ENCODE data around the gene MIF.
A peak's percentile ranks its signal among the peaks of the same experiment; 100 is the strongest.
"Not testable (repeated sequence)": the region's sequence is repeated elsewhere in the genome, so short reads cannot be mapped to it uniquely, and the experiment has no call there.

MIF gene

DNA sequence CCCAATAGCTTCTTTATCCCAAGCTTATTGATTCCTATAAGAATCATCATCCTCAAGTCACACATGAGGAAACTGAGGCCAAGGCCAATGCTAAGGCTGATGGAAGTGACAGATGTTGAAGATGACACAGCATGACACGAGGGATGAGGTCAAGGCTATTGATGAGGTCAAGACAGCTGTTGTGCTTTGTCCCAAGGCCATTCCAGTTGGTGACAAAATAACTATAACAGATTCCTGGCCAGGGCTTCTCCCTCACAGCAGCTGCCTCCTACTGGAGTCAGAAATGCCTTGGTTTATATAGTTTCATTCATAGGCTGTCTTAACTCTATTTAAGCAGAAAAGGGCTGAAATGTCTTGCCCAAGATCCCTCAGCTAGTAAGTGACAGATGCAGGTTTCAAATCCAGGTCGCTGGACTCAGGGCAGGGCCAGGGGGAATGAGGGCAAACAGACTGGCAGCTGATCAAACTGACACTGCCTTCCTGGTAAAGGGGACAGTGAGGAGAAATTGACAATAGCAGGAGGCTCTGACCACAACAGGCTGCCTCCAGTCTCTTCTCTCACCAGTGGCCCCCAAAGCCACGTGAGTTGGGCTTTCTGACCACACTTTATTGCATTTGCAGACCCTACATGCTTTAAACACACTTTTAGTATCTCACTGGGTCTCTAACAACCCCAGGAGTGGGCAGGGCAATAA is 16.5 kb downstream of the MIF start:
- Histone ChIP-seq H3K4me3 (ENCODE audit: low read length) (no peak overlapping the region), H3K27ac (ENCODE audit: low read depth, low read length) (no peak overlapping the region), H3K4me1 (ENCODE audit: control insufficient read depth, insufficient read depth, low read length) (peaks cover 5% of the 10 kb centered on the region), H3K36me3 (ENCODE audit: control insufficient read depth, insufficient read depth, low read length) (no peaks in the 10 kb centered on the region), H3K9ac (ENCODE audit: low read length) (no peak overlapping the region), H3K27me3 (ENCODE audit: control insufficient read depth, insufficient read depth, low read length) (no peaks in the 10 kb centered on the region)

DNA sequence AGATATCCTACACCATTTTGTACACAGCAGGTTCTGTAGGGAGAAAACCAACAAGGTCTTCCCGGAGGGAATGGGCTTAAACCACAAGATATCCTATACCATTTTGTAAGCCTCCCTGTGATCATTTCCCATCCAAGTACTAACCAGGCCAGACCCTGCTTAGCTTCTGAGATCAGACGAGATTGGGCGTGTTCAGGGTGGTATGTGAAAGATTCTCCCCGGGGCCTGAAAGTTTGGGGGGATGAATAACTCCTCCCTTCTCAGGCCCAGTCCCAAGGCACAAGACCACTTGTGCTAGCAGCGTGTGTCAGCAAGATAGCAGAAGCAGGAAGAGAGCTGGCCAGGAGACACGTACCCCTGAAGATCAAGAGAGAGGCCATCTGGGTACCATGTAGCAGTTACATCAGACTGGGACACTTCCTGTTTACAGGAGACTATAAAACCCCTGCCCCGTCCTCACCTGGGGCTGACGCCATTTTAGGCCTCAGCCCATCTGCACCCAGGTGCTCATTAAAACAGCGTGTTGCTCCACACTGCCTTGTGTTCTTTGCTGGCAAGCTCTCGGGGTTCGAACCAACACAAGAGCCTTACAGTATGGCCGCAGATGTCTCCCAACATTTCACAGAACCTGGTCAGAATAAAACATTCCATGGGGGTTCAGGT is 17.3 kb downstream of the MIF start:
- peaks cover 5% of the 10 kb centered on the region for H3K4me1 ChIP-seq (ENCODE audit: control insufficient read depth, insufficient read depth, low read length)
- H3K4me3 ChIP-seq (ENCODE audit: low read length): no peak overlapping the region
- no peaks in the 10 kb centered on the region for H3K36me3 ChIP-seq (ENCODE audit: control insufficient read depth, insufficient read depth, low read length)
- H3K27ac ChIP-seq (ENCODE audit: low read depth, low read length): no peak overlapping the region
- no peaks in the 10 kb centered on the region for H3K27me3 ChIP-seq (ENCODE audit: control insufficient read depth, insufficient read depth, low read length)
- H3K9ac ChIP-seq (ENCODE audit: low read length): no peak overlapping the region

DNA sequence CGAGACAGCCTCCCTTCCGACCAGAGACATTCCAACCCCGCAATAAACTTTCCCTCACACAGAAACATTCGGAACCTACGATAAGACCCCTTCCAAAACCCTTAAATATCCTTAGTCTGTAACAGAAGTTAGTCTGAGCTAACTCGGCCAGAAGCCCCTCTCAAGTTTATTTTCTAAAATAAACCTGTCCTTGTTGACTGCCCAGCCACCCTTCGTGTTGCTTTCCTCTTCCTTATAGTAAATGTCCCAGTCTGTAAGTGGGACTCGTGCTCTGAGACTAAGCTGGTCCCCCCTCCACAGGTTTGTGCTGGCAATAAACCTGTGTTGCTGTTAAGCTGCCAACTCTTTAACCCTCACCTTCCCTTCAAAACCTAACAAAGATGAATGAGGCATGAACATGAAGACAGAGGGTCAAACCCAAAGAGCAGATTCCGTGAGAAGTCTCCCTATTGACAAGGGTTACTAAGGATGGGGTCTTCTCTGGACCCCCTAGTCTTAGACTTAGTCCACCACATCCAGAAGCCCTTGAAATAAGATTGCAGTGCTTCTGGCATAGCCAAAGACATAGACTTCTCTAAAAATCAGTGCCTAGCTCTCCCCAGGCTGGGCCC is 18.2 kb downstream of the MIF start:
- Histone ChIP-seq H3K4me1 (ENCODE audit: control insufficient read depth, insufficient read depth, low read length) (peaks cover 5% of the 10 kb centered on the region), H3K4me3 (ENCODE audit: low read length) (no peak overlapping the region), H3K9ac (ENCODE audit: low read length) (no peak overlapping the region), H3K27ac (ENCODE audit: low read depth, low read length) (no peak overlapping the region), H3K36me3 (ENCODE audit: control insufficient read depth, insufficient read depth, low read length) (no peaks in the 10 kb centered on the region), H3K27me3 (ENCODE audit: control insufficient read depth, insufficient read depth, low read length) (no peaks in the 10 kb centered on the region)

DNA sequence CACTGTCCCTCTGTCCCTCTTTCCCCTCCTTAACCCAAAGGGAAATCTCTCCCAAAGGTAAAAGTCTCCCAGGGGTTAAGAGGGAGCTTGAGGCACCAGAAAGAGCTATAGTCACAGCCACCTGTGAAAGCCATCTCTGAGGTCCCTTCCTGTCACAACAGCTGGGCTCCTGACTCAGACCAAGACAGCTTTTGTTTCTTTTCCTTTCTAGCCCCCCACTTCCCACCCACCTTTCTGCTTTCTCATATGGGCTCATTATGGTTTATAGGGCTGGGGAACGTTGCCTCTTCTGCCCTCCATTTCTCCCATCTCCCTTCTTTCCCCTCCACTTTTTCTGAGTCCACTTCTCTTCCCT is 19.1 kb downstream of the MIF start:
- no peaks in the 10 kb centered on the region for H3K36me3 ChIP-seq (ENCODE audit: control insufficient read depth, insufficient read depth, low read length)
- peaks cover 5% of the 10 kb centered on the region for H3K4me1 ChIP-seq (ENCODE audit: control insufficient read depth, insufficient read depth, low read length)
- H3K27ac ChIP-seq (ENCODE audit: low read depth, low read length): peak overlapping the region; percentile 90
- peak overlapping the region; percentile 86 for H3K9ac ChIP-seq (ENCODE audit: low read length)
- peak overlapping the region; percentile 82 for H3K4me3 ChIP-seq (ENCODE audit: low read length)
- no peaks in the 10 kb centered on the region for H3K27me3 ChIP-seq (ENCODE audit: control insufficient read depth, insufficient read depth, low read length)

DNA sequence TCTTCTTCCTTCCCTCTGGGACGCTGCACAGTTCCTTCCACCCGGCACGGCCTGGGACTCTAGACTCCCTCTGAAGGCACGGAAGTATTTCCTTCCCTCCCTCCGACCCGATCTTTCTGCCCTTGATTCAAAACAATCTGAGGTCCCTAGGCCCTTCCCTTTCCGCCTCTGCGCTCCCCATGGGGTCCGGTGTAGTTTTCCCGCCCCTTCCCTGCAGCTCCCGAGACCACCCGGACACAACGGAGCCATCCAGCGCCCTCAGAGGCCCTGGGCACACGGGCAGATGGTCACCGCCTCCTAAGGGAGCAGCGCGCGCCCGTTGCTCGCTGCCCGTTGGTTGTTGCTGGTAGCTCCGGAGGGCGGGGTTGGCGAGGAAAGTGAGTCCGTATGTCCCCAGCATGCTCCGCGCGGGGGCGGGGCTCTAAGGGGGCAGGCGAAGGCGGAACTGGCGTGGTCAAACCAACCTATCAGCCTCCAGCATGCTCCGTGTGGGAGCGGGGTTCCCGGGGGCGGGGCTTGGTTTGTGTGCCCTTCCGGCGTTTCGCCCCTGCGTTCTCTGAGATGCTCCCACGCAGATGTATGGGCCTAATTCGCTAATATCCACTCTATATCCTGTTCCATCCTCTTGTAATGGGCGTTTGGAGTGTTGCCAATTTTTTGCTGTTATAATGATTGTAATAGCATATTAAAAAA is 19.6 kb downstream of the MIF start:
- Histone ChIP-seq H3K9ac (ENCODE audit: low read length) (peak overlapping the region; percentile 86), H3K27me3 (ENCODE audit: control insufficient read depth, insufficient read depth, low read length) (no peaks in the 10 kb centered on the region), H3K36me3 (ENCODE audit: control insufficient read depth, insufficient read depth, low read length) (no peaks in the 10 kb centered on the region), H3K4me3 (ENCODE audit: low read length) (peak overlapping the region; percentile 82), H3K27ac (ENCODE audit: low read depth, low read length) (peak overlapping the region; percentile 90), H3K4me1 (ENCODE audit: control insufficient read depth, insufficient read depth, low read length) (peaks cover 5% of the 10 kb centered on the region)

DNA sequence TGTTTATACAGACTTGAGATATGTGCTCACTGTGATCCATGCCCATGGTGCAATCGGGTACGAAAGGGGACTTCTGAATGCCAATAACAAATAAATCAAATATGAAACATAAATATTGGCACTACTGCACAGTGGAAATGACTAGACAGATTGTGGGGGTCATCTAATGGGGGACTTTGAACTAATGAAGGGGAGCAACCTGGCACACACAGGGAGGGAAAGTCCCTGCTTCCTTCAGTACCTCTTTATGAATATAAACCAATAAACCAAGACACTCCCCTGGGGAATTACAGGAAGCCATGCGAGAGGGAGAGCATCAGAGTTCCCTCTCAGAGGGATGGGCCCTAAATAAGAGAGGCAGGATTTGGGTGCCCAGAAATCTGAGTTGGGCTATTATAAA is 21.1 kb downstream of the MIF start:
- Histone ChIP-seq H3K27me3 (ENCODE audit: control insufficient read depth, insufficient read depth, low read length) (no peaks in the 10 kb centered on the region), H3K27ac (ENCODE audit: low read depth, low read length) (no peak overlapping the region), H3K9ac (ENCODE audit: low read length) (no peak overlapping the region), H3K4me1 (ENCODE audit: control insufficient read depth, insufficient read depth, low read length) (peaks cover 5% of the 10 kb centered on the region), H3K4me3 (ENCODE audit: low read length) (no peak overlapping the region), H3K36me3 (ENCODE audit: control insufficient read depth, insufficient read depth, low read length) (peaks cover 2% of the 10 kb centered on the region)

DNA sequence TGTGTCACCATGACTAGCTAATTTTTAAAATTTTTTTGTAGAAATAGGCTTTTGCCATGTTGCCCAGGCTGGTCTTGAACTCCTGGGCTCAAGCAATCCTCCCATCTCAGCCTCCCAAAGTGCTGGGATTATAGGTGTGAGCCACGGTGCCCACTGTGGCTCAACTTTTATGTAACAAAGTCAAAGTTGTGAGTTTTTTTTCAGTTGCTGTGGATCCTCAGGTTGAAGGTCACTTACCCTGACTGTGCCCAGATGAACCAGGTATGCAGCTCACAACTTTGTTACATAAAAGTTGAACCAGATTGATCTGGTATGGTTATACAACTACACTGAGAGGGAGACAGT is 26.1 kb downstream of the MIF start:
- not testable (repeated sequence) for H3K27me3 ChIP-seq (ENCODE audit: control insufficient read depth, insufficient read depth, low read length); H3K4me3 ChIP-seq (ENCODE audit: low read length); H3K9ac ChIP-seq (ENCODE audit: low read length); H3K4me1 ChIP-seq (ENCODE audit: control insufficient read depth, insufficient read depth, low read length)
- Histone ChIP-seq H3K27ac (ENCODE audit: low read depth, low read length) (peak overlapping the region; percentile 61), H3K36me3 (ENCODE audit: control insufficient read depth, insufficient read depth, low read length) (peaks cover 11% of the 10 kb centered on the region)

DNA sequence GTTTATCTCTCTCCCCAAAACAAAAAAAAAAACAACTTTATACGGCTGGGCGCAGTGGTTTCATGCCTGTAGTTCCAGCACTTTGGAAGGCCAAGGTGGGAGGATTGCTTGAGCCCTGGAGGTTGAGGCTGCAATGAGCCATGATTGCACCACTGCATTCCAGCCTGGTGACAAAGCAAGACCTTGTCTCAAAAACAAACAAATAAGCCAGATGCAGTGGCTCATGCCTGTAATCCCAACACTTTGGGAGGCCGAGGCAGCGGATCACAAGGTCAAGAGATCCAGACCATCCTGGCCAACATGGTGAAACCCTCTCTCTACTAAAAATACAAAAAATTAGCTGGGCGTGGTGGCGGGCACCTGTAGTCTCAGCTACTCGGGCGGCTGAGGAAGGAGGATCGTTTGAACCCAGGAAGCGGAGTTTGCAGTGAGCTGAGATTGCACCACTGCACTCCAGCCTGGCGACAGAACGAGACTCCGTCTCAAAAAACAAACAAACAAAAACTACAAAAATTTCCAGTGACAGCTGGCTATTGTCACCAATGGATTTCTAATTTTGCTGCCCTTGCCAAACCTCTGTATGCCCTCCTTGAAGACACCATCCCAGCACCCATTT is 27.5 kb downstream of the MIF start:
- H3K9ac ChIP-seq (ENCODE audit: low read length); H3K27me3 ChIP-seq (ENCODE audit: control insufficient read depth, insufficient read depth, low read length); H3K27ac ChIP-seq (ENCODE audit: low read depth, low read length); H3K4me3 ChIP-seq (ENCODE audit: low read length); H3K4me1 ChIP-seq (ENCODE audit: control insufficient read depth, insufficient read depth, low read length): not testable (repeated sequence)
- peaks cover 19% of the 10 kb centered on the region for H3K36me3 ChIP-seq (ENCODE audit: control insufficient read depth, insufficient read depth, low read length)

DNA sequence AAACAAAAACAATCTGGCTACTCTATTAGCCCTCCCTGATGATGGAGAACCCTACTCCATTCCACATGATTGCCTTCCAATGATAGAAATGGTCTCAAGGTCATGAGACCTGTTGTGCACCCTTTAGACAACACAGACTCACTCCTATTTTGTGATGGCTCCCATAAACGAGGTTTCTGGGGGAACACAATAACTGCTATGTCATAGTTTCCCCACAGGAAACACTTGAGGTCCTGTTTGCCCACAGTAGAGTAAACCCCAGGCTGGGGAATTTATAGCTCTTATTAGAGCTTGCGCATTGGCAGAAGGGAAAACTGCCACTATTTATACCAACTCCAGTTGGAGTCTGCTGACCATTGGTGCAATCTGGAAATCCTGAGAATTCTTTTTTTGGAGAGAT is 28.7 kb downstream of the MIF start:
- H3K36me3 ChIP-seq (ENCODE audit: control insufficient read depth, insufficient read depth, low read length): peaks cover 19% of the 10 kb centered on the region

DNA sequence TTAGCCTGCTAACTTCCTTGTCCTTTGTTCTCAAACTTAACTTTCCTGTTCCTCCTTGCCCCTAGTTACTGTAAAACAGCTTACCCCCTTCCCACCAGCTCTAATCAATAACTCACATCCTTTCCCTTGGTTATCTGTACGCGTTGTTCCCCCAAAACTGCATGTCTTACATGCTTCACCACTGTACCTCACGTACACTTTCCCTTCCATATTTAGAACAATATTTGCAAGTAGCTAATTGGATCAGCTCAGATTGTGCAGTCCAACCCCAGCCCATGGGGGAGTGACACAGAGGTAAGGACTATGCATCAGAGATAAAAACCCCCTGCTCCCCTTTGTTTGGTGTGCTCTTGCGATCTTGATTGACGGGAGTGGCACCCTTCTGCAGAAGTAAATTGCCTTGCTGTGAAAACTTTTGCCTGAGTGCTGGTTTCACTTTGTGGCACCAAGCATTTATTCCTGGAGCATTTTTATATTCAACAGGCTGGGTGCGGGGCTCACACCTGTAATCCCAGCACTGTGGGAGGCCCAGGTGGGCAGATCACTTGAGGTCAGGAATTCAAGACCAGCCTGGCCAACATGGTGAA is 30.9 kb downstream of the MIF start:
- no peaks in the 10 kb centered on the region for H3K4me1 ChIP-seq (ENCODE audit: control insufficient read depth, insufficient read depth, low read length)
- H3K27ac ChIP-seq (ENCODE audit: low read depth, low read length): no peak overlapping the region
- H3K36me3 ChIP-seq (ENCODE audit: control insufficient read depth, insufficient read depth, low read length): peaks cover 23% of the 10 kb centered on the region
- no peak overlapping the region for H3K9ac ChIP-seq (ENCODE audit: low read length)
- no peak overlapping the region for H3K4me3 ChIP-seq (ENCODE audit: low read length)
- no peaks in the 10 kb centered on the region for H3K27me3 ChIP-seq (ENCODE audit: control insufficient read depth, insufficient read depth, low read length)

More for the DNA sequence above, 28.7 kb downstream of the MIF start:
- H3K4me1 ChIP-seq (ENCODE audit: control insufficient read depth, insufficient read depth, low read length): no peaks in the 10 kb centered on the region
- H3K9ac ChIP-seq (ENCODE audit: low read length): no peak overlapping the region
- no peak overlapping the region for H3K4me3 ChIP-seq (ENCODE audit: low read length)
- no peak overlapping the region for H3K27ac ChIP-seq (ENCODE audit: low read depth, low read length)
- no peaks in the 10 kb centered on the region for H3K27me3 ChIP-seq (ENCODE audit: control insufficient read depth, insufficient read depth, low read length)

DNA sequence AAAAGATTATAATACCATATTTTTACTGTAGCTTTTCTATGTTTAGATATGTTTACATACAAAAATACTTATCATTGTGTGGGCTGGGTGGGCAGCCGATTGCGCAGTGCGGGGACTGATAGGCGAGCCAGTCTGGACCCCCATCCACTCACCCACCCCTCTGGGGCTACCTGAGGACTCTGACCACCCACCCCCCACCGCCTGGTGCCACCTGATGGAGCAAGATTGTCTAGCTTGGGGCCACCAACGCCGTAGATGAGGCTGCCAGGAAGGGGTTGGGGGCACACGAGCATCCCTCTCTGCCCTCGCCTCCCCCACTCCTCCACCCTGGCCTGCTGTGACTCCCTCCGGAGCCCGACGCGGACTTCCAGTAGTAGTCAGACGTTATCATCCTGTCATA is 32.4 kb downstream of the MIF start:
- Histone ChIP-seq H3K27me3 (ENCODE audit: control insufficient read depth, insufficient read depth, low read length) (no peaks in the 10 kb centered on the region), H3K27ac (ENCODE audit: low read depth, low read length) (no peak overlapping the region), H3K4me3 (ENCODE audit: low read length) (no peak overlapping the region), H3K9ac (ENCODE audit: low read length) (no peak overlapping the region), H3K36me3 (ENCODE audit: control insufficient read depth, insufficient read depth, low read length) (peaks cover 25% of the 10 kb centered on the region), H3K4me1 (ENCODE audit: control insufficient read depth, insufficient read depth, low read length) (no peaks in the 10 kb centered on the region)

Measured in rectal smooth muscle tissue (tissue), 1 donor.